ENCODE measurements around the gene SYNGR4. TPM values are rescaled to one million over a fixed set of nuclear protein-coding genes. Genes with fewer than 3 reads are reported as not detected.
A peak's percentile ranks its signal among the peaks of the same experiment; 100 is the strongest.

The SYNGR4 gene
- total RNA-seq, 1 experiment from 2014 or later, result 0.32 TPM

DNA sequence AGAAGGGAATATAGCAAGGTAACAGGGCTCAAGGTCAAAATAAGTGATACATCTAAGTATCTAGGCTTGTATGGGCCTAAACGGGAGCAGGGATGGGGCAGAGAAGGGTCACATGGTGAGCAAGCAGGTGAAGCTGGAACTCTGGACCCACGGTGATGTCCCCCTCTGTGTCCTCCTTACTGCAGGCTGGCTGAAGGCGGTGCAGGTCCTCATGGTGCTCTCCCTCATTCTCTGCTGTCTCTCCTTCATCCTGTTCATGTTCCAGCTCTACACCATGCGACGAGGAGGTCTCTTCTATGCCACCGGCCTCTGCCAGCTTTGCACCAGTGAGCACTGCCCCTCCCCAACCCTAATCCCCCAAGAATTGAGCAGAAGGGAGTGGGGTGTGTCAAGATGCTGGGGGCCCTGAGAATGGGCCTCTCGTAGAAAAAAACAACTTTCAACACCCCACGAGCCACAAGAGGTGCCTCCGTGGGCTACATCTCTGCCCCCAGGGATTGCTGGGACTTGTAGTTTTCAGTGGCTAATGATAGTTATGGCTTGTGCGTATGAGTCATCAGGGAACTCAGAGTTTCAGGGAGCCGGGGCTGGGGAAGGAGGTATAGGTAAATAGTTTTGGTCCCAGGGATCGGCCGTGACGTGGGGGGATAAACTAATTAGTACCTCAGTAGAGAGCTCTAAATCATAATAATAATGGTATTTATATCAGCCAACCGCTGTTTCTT, 34.8 kb upstream of the SYNGR4 start:
- CTCF ChIA-PET, result interaction anchor here (1.2 to 2.0 kb wide), 2 partner anchors 8 to 35 kb away, joined by 4 to 13 read pairs; partner anchors contain the start of genes SYNGR4 and TMEM143
- POLR2A ChIA-PET, result interaction anchor here (0.5 to 0.6 kb wide), 5 partner anchors 8 to 940 kb away, joined by 3 to 8 read pairs (median 3); partner anchors contain the start of gene TMEM143
- Histone ChIP-seq H3K9me3 (no peaks in the 10 kb centered on the region), H3K4me3 (ENCODE audit: low read depth, low read length) (peak overlapping the region; percentile 52), H3K36me3 (ENCODE audit: control insufficient read depth, insufficient read depth, low read length) (no peaks in the 10 kb centered on the region), H3K27me3 (replicated peaks; ENCODE audit: control insufficient read depth, insufficient read depth, low read length) (no peaks in the 10 kb centered on the region), H3K4me1 (peaks cover 14% of the 10 kb centered on the region)
- Mint-ChIP-seq H3K27me3 (ENCODE audit: insufficient read depth, unreplicated experiment) (no peaks in the 10 kb centered on the region), H3K27ac (ENCODE audit: unreplicated experiment) (peak overlapping the region; percentile 87), H3K4me1 (ENCODE audit: low read depth, unreplicated experiment) (peaks cover 36% of the 10 kb centered on the region), H3K4me3 (ENCODE audit: unreplicated experiment) (peak overlapping the region; percentile 77), H3K9me3 (ENCODE audit: unreplicated experiment) (no peaks in the 10 kb centered on the region), H3K36me3 (ENCODE audit: insufficient read depth, unreplicated experiment) (peaks cover 71% of the 10 kb centered on the region)
- intact Hi-C loops (cut with micrococcal nuclease; ENCODE audit: unreplicated experiment), result no loop called here
- DNase-seq, result peak; percentile 55 to 68
- TF ChIP-seq, protein P1, sequence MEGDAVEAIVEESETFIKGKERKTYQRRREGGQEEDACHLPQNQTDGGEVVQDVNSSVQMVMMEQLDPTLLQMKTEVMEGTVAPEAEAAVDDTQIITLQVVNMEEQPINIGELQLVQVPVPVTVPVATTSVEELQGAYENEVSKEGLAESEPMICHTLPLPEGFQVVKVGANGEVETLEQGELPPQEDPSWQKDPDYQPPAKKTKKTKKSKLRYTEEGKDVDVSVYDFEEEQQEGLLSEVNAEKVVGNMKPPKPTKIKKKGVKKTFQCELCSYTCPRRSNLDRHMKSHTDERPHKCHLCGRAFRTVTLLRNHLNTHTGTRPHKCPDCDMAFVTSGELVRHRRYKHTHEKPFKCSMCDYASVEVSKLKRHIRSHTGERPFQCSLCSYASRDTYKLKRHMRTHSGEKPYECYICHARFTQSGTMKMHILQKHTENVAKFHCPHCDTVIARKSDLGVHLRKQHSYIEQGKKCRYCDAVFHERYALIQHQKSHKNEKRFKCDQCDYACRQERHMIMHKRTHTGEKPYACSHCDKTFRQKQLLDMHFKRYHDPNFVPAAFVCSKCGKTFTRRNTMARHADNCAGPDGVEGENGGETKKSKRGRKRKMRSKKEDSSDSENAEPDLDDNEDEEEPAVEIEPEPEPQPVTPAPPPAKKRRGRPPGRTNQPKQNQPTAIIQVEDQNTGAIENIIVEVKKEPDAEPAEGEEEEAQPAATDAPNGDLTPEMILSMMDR (IDR thresholded peaks at IDR 0.05; ENCODE audit: insufficient read depth in 1 of 2, low read depth in 1 of 2, low read length in 1 of 2, severe bottlenecking in 1 of 2, unreplicated experiment in 1 of 2), result no peak
- BruUV-seq (replicated peaks), result no TSS peak

DNA sequence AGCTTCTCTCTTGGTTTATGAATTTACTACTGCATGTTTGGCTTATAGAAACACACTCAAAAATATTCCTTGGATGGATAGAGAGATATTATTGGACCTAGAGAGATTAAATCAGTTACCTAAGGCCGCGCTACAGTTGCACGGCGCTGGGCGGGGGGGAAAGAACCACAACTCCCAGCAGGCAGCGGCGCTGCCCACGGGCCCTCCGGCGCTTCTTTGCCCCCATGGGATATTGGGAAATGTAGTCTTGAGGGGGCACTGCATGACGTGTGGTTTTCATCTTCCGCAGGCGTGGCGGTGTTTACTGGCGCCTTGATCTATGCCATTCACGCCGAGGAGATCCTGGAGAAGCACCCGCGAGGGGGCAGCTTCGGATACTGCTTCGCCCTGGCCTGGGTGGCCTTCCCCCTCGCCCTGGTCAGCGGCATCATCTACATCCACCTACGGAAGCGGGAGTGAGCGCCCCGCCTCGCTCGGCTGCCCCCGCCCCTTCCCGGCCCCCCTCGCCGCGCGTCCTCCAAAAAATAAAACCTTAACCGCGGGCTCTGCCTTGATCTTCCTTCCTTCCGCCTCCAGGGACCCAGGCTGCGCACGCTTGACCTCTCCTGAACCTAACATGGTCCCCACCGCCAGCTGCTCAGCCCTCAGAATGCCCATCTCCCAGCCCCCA, 34.0 kb upstream of the SYNGR4 start:
- intact Hi-C loops (cut with micrococcal nuclease; ENCODE audit: unreplicated experiment), result loop anchor here (1.0 to 5.0 kb wide), 3 partner anchors 33 to 257 kb away; partner anchors contain the start of gene TMEM143

More for the DNA sequence above, 34.0 kb upstream of the SYNGR4 start:
- no peaks in the 10 kb centered on the region for H3K9me3 ChIP-seq
- TF ChIP-seq, protein P1 (IDR thresholded peaks at IDR 0.05; ENCODE audit: insufficient read depth in 1 of 2, low read depth in 1 of 2, low read length in 1 of 2, severe bottlenecking in 1 of 2, unreplicated experiment in 1 of 2), result peak; percentile 15 to 16
- Mint-ChIP-seq H3K4me1 (ENCODE audit: low read depth, unreplicated experiment) (peaks cover 37% of the 10 kb centered on the region), H3K36me3 (ENCODE audit: insufficient read depth, unreplicated experiment) (peaks cover 75% of the 10 kb centered on the region), H3K9me3 (ENCODE audit: unreplicated experiment) (no peaks in the 10 kb centered on the region), H3K27ac (ENCODE audit: unreplicated experiment) (peak overlapping the region; percentile 87), H3K4me3 (ENCODE audit: unreplicated experiment) (peak overlapping the region; percentile 77), H3K27me3 (ENCODE audit: insufficient read depth, unreplicated experiment) (no peaks in the 10 kb centered on the region)
- H3K27me3 ChIP-seq (replicated peaks; ENCODE audit: control insufficient read depth, insufficient read depth, low read length), result no peaks in the 10 kb centered on the region
- no TSS peak for BruUV-seq (replicated peaks)
- ChIA-PET POLR2A (interaction anchor here (0.5 to 0.6 kb wide), 4 partner anchors 33 to 941 kb away, joined by 3 to 8 read pairs (median 4); partner anchors contain the start of gene TMEM143), CTCF (interaction anchor here (0.6 to 2.0 kb wide), 6 partner anchors 9 to 798 kb away, joined by 3 to 13 read pairs (median 4); partner anchors contain the start of genes SYNGR4 and TMEM143)
- H3K4me3 ChIP-seq (ENCODE audit: low read depth, low read length), result peak overlapping the region; percentile 52
- H3K4me1 ChIP-seq, result peaks cover 14% of the 10 kb centered on the region
- no peaks in the 10 kb centered on the region for H3K36me3 ChIP-seq (ENCODE audit: control insufficient read depth, insufficient read depth, low read length)
- DNase-seq, result peak; percentile 94
